Heart left ventricle (tissue), 13 donors: ENCODE data around the gene HTR7.

Source experiments
- POLR2A ChIP-seq, 2 donors: fragments of 450-650 bp; IDR thresholded peaks; one replicate each; pipeline ENCODE4 v1.6.1; 2017; ENCODE audit warnings: antibody characterized with exemption in 2 of 2, mild to moderate bottlenecking in 2 of 2, moderate library complexity in 2 of 2
- TF ChIP-seq, protein P1 (sequence below), 12 donors: fragments of 200-600 bp; sonication (generic) in 4 of 12; IDR thresholded peaks; one replicate each; pipeline versions ENCODE4 v1.5.0 to v1.8.0; 2018 to 2022; ENCODE audit warnings: antibody characterized with exemption in 12 of 12, mild to moderate bottlenecking in 5 of 12
- donor health status: ischemic (EF 13 %, LVEDD 7.1; RV severe dilation, severe dysfunction).
- donor health status: DM: no; HTN: yes; CAD: no.
- donor health status: DM: no; HTN: no; CAD: no.
- donor health status: ischemic (EF 25% LVEDD 6.9; RV normal size, moderate dysfunction).
- donor health status: ischemic (EF 25% LVEDD 5.7; RV mildly dilated, moderate dysfunction).
- donor health status: ischemic (EF 35%, LVEDD 5.7; RV mildly dilated, moderate dysfunction).
- donor health status: nonischemic (EF 11% LVEDD 7.7; RV severe dilation, severe dysfunction).
- donor health status: DM: yes; HTN: yes; CAD: no.
- donor health status: PGD.
- donor health status: ischemic (EF 29% LVEDD 5.4; RV normal size, mild dysfunction).
- donor health status: nonischemic (EF 23%, LVEDD 6.1; RV moderate dilation, normal function).

DNA sequence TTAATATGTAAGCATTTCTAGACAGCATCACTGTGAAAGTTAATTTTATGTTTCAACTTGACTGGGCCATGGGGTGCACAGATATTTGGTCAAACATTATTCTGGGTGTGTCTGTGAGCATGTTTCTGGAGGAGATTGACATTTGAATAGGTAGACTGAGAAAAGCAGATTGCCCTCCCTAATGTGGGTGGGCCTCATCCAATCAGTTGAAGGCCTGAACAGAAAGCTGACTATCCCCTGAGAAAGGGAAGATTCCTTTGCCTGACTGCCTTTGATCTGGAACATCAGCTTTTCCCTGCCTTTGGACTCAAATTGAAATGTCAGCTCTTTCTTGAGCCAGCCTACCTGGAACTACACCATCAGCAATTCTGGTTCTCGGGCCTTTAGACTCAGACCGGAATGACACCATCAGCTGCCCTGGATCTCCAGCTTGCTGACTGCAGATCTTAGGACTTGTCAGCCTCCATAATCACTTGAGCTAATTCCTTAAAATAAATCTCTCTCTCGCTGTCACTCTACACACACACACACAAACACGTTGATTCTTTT lies 8.3 kb upstream of the HTR7 start:
- TF ChIP-seq, protein P1, sequence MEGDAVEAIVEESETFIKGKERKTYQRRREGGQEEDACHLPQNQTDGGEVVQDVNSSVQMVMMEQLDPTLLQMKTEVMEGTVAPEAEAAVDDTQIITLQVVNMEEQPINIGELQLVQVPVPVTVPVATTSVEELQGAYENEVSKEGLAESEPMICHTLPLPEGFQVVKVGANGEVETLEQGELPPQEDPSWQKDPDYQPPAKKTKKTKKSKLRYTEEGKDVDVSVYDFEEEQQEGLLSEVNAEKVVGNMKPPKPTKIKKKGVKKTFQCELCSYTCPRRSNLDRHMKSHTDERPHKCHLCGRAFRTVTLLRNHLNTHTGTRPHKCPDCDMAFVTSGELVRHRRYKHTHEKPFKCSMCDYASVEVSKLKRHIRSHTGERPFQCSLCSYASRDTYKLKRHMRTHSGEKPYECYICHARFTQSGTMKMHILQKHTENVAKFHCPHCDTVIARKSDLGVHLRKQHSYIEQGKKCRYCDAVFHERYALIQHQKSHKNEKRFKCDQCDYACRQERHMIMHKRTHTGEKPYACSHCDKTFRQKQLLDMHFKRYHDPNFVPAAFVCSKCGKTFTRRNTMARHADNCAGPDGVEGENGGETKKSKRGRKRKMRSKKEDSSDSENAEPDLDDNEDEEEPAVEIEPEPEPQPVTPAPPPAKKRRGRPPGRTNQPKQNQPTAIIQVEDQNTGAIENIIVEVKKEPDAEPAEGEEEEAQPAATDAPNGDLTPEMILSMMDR (IDR thresholded peaks at IDR 0.05): no peak
- no peak for TF ChIP-seq POLR2A (IDR thresholded peaks at IDR 0.05)
